Measurements from ENCODE around the gene NFIA.

- TF ChIP-seq TAF1 (IDR thresholded peaks at IDR 0.05; ENCODE audit: borderline replicate concordance, low read depth, low read length) (no peak), POLR2AphosphoS5 (IDR thresholded peaks at IDR 0.05; ENCODE audit: low read depth, low read length) (no peak), POLR2A (IDR thresholded peaks at IDR 0.05; ENCODE audit: low read depth, low read length) (no peak)
Observed at GRCh38 chr1:61058483-61059245, 23.7 kb upstream of the NFIA start.

All from GM12892 (cell line).